ENCODE measurements around the gene COL2A1.

COL2A1 gene

DNA sequence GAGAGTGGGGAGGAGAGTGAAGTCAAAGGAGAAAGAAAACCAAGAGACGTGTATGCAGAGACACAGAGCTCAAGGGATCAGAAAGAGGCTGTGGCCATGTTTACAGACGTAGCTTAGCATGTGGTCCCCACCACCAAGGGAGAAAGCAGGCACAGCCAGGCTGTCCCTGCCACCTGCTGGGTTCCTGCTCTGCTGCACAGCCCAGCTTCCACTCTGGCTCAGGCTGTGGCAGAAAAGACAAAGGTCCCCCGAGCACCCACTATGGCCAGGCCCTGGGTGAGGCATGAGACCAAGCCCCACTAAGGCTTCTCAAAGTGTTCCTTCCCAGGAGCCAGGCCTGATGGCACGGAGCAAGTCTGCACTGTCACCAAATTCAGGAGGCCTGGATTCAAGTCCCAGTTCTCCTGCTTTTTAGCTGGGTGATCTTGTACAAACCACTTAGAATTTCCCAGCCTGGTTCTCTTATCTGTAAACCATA, 25.9 kb upstream of the COL2A1 start:
- DNase-seq (ENCODE audit: low spot score) = no peak

GRCh38 chr12:48029491-48030172, 25.4 kb upstream of the COL2A1 start:
- DNase-seq (ENCODE audit: low spot score) = no peak

- no peak for DNase-seq (ENCODE audit: low spot score)
These were observed 24.5 kb upstream of the COL2A1 start for GRCh38 chr12:48028541-48029431.

GRCh38 chr12:48027183-48028002, 23.1 kb upstream of the COL2A1 start:
- DNase-seq (ENCODE audit: low spot score) = no peak

DNA sequence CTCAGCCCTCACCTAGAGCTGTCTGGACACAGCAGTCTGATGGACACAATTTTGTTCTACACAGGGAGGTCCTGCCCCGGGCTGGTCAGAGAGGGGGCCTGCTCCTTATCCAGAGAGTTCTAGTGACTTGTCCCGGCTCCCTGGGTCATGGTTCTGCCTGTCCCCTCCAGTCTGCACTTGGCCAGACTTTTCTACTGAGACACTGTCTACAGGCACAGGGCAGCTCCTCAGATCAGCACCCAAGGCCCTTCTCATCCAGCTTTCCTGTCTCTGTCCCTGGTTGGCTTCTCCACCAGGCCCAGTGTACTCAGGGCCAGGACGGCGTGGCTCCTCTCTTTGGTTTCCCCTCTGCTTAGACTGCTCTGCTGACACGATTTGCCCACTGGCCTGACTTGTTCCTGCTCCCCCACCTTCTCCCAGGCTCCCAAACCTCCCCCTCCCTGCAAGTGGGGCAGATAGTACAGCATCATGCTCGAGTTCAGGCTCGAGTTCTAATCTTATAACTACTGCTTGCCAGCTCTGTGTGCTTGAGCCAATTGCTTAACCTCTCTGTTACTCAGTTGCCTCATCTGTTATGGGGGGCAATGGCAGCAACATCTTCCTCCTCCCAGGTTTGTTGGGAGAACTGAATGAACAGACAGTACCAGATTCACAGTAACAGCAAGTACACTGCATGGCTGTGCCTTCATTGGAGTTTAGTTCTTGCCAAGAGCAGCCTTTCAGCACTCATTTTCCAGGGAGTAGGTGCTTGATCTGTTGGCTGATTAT, 22.0 kb upstream of the COL2A1 start:
- DNase-seq (ENCODE audit: low spot score) = no peak

- DNase-seq (ENCODE audit: low spot score) = no peak
These were observed 21.0 kb upstream of the COL2A1 start for GRCh38 chr12:48025281-48025680.

DNA sequence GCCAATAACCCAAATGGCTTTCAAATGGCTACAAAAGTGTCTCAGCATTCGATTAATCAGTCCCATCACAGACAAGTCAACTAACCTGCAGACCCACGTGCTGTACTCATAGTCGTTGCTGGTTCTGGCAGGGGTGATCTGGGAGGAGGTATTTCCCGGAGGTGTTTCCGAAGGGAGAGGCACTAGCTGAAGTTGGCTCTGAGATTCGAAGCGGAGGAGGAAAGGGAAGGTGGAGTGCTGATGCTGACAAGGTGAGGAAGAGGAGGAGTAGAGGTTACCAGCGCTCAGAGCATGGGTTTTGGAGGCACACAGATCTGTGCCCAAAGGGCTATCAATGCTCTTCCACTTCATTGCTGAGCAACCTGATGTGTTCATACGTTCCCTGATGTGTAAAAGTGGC, 20.5 kb upstream of the COL2A1 start:
- DNase-seq (ENCODE audit: low spot score) = no peak

DNA sequence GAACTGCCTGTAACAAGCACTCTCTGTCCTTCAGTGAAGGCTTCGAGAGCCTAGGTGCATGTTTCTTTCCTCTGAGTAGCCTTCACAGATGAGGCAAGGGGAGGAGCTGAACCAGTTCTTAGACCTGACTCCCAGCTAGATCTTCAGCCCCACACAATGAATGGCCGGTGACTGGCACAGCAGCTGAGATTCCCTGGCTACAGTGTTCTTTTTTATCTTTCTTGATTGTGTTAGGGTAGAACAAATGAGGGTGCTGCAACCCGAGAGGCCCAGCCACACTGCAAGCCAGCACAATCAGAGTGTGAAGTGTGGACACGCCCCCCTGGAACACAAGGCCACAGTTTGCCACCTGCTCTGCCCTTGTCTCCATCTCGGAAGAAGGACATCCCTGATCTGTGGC, 19.1 kb upstream of the COL2A1 start:
- no peak for DNase-seq (ENCODE audit: low spot score)

DNA sequence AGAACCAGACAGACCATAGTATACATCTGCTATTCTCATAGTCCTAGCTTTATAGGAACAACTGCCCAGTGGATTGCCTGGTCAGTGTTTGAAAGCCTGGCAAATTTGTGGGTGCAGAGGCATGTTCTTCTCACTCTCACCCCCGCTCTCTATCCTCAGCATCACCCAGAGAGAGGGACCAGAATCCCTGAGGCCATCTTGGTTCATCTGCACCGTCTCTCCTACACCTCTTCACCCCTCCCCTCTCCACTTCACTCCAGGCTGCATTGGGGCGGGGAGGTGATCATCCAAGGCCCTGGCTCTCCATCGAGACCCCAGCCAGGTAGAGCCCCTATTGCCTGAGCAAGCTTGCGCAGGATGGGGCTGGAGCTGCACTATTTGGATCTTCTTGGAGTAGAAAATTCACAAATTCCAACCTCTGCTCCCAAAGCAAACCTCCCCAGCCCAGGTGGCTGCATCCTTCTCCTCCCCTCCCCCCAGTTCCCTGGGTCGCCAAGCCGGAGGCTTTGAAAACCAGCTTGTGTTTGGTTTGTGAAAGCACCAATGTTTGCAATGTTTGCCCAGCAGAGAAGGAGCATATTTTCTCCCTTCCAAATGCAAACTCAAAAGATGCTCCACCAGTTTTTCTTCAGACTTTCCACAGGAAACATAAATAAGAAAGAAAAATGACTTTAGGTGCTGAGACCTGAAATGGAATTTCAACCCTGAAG, 18.6 kb upstream of the COL2A1 start:
- no peak for DNase-seq (ENCODE audit: low spot score)

- DNase-seq (ENCODE audit: low spot score) = no peak
These were observed 17.9 kb upstream of the COL2A1 start for GRCh38 chr12:48022180-48022521.

GRCh38 chr12:48021485-48022179, 17.4 kb upstream of the COL2A1 start:
- no peak for DNase-seq (ENCODE audit: low spot score)

DNA sequence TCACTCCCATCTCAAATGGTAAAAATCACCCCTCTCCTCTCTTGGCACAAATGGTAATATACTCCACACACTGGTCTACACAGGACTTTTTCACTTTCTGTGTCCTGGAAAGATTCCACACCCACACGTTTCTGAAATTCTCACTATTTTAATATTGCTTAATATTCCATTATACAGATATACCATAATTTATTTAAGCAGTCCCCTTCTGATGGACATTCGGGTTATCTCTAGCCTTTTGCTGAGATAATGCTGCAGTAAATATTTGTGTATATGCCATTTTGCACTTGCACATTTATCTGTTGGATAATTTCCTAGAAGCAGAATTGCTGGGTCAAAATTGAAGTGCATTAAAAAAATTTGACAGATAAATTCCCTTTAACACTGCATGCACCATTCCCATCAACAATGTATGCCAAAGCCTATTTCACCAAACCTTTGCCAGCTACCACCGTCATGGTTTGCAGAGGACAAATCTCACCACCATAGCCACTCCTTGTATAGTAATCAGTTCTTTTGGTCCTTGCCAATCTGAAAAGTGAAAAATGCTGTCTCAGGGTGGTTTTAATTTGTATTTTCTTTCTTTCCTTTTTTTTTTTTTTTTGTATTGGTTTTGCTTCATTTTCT, 15.5 kb upstream of the COL2A1 start:
- DNase-seq (ENCODE audit: low spot score) = no peak

- DNase-seq (ENCODE audit: low spot score) = no peak
These were observed 14.3 kb upstream of the COL2A1 start for GRCh38 chr12:48018618-48018995.

DNA sequence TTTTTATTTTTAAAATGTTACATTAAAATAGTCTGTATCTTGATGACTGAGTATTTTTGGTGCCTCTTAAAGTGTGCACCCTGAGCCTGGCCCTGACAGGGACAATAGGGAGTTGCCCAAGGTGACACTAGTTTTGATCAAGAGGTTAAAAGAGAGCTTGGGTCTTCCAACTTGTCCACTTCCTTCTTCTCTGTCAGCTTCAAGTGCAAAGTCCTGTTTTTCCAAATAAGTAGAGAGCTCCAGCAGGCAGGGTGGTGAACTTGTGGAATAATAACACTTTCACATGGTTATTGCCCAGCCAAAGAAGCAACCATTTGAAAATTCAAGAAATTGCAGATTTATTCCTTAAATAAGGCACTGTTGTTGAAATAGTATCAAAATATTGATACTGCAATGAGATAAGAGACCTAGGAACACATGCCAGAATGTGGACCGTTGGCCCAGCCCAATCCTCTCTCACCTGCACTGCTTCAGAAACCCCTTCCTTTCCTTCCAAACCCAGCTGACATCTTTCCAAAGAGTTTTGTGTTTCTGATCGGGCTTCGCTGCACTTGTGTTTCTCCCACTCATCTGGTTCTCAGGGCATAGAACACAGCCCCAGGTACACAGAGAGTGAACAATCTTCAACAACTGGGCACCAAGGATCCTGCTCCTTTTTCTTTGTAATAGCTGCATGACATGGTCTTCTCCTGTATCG, 13.8 kb upstream of the COL2A1 start:
- DNase-seq (ENCODE audit: low spot score) = no peak

- no peak for DNase-seq (ENCODE audit: low spot score)
These were observed 13.2 kb upstream of the COL2A1 start for GRCh38 chr12:48017496-48017895.

- no peak for DNase-seq (ENCODE audit: low spot score)
These were observed 12.2 kb upstream of the COL2A1 start for GRCh38 chr12:48016373-48017020.

DNA sequence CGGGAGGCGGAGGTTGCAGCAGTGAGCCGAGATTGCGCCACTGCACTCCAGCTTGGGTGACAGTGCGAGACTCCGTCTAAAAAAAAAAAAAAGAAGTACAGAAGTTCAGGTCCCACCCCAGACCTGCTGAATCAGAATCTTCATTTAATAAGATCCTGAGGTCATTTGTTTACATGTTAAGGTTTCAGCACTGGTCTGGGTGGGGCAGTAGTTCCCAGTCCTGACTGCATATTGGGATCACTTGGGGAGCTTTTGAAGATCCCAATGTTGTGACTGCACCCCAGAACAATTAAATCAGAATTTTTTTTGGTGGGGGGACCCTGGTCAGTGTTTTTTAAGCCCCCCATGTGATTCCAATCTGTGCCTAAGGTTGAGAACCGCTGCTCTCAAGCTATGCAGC, 11.7 kb upstream of the COL2A1 start:
- no peak for DNase-seq (ENCODE audit: low spot score)

DNA sequence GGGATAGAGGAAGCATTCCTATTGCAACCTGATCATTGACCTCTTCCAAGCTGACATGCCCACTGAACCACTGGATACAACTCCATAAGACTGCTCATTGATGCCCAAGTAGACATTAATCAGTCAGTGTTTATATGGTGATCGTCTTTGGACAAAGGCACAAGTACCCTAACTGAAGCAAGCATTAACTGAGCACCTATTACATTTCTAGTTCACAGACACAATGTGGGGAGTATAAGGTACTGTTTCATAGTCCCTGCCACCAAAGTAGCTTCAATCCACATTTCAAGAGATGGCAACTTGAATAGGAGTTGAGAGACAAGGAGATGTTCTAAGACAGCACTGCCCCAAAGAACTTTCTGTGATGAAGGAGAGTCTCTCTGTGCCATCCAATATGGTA, 10.9 kb upstream of the COL2A1 start:
- no peak for DNase-seq (ENCODE audit: low spot score)

GRCh38 chr12:48013287-48013686, 9.0 kb upstream of the COL2A1 start:
- DNase-seq (ENCODE audit: low spot score) = no peak

Measured in AG08395 (cell line).